Suprapubic skin (tissue), 3 donors: ENCODE measurements around the gene ELMOD1.

Experiments
- CTCF ChIP-seq, 2 donors: fragments of 200-600 bp in 1 of 2; fragments of 450-650 bp in 1 of 2; sonication (generic) in 1 of 2; IDR thresholded peaks; one replicate each; pipeline ENCODE4 v1.5.1; 2016 to 2019; ENCODE audit warnings: antibody characterized with exemption in 2 of 2, mild to moderate bottlenecking in 1 of 2, moderate library complexity in 1 of 2
- EP300 ChIP-seq: sonication (generic); formaldehyde crosslinking; IDR thresholded peaks from one replicate; pipeline ENCODE4 v1.6.1; 2017; ENCODE audit warnings: antibody characterized with exemption
- POLR2A ChIP-seq, 2 donors: fragments of 450-650 bp; IDR thresholded peaks; one replicate each; pipeline ENCODE4 v1.6.1; 2017; ENCODE audit warnings: antibody characterized with exemption in 2 of 2, mild to moderate bottlenecking in 2 of 2, moderate library complexity in 2 of 2

DNA sequence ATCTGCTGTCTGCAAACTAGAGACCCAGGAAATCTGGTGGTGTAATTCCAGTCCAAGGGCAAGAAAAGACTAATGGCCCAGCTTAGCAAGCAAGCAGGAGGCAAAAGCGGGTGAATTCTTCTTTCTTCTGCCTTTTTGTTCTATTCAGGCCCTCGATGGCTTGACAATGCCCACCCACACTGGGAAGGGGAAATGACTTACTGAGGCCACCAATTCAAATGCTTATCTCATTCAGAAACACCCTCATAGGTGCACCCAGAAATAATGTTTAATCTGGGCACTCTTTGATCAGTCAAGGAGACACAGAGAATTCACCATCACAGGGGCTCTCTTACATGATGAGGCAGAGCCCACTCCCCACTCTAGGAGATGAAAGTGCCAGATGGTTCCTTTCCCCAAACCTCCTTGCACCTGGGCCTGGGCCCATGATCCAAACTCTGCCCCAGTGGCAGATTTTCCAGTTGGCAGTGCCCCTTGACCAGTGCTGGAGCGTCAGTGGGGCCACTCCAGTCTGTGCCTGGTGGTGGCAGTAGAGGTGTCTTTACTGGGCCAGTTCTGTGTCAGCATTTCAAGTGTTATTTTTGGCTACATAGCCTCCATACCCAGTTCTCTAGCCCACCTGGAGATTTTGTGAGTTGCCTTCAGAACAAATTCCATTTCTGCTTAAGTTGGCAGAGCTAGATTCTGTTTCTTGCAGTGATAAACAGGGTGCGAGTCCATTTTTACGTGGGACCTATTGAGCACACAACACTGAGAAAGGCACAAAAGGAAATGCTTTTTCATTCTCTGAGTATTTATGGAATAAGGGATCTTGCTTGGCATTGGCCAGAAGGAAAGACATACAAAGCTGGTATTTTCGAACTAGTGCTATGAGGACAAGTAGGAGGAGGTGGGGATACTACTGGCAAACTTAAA is 7.5 kb downstream of the ELMOD1 start:
- TF ChIP-seq CTCF (IDR thresholded peaks at IDR 0.05) (no peak), EP300 (no peak), POLR2A (IDR thresholded peaks at IDR 0.05) (no peak)
